GM12873 (cell line): ENCODE measurements around the gene SCARB2.

Experiments
- TF ChIP-seq, protein P1 (sequence below): IDR thresholded peaks from 2 replicates; pipeline ENCODE4 v1.5.1; 2012; ENCODE audit warnings: low read depth, mild to moderate bottlenecking, moderate library complexity, low read length, control low read depth; ENCODE audit not compliant: insufficient read depth; ENCODE audit errors: missing control alignments

The SCARB2 gene

DNA sequence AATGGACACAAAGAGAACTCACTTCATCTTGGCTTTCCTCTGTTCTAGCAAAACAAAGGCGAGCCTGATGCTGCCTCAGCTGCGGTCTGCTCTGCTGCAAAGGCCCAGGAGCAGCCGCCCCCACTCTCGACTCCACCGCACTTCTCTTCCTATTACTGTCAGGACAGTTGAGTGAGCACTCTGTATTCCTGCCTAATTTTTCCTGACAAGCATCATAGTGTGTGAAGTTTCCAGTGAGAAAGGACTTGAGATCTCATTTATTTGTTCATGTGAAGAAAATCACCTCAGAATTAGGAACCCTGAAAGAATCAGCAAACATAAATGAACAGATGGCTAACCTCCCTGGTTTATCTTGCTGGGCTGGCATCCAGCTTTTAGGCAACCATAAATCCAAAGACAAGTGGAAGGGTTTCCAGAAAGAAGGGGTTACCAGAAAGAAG lies 15.6 kb downstream of the SCARB2 start:
- TF ChIP-seq, protein P1, sequence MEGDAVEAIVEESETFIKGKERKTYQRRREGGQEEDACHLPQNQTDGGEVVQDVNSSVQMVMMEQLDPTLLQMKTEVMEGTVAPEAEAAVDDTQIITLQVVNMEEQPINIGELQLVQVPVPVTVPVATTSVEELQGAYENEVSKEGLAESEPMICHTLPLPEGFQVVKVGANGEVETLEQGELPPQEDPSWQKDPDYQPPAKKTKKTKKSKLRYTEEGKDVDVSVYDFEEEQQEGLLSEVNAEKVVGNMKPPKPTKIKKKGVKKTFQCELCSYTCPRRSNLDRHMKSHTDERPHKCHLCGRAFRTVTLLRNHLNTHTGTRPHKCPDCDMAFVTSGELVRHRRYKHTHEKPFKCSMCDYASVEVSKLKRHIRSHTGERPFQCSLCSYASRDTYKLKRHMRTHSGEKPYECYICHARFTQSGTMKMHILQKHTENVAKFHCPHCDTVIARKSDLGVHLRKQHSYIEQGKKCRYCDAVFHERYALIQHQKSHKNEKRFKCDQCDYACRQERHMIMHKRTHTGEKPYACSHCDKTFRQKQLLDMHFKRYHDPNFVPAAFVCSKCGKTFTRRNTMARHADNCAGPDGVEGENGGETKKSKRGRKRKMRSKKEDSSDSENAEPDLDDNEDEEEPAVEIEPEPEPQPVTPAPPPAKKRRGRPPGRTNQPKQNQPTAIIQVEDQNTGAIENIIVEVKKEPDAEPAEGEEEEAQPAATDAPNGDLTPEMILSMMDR: no peak

GRCh38 chr4:76197031-76197743 lies 16.4 kb downstream of the SCARB2 start:
- TF ChIP-seq, protein P1: no peak

DNA sequence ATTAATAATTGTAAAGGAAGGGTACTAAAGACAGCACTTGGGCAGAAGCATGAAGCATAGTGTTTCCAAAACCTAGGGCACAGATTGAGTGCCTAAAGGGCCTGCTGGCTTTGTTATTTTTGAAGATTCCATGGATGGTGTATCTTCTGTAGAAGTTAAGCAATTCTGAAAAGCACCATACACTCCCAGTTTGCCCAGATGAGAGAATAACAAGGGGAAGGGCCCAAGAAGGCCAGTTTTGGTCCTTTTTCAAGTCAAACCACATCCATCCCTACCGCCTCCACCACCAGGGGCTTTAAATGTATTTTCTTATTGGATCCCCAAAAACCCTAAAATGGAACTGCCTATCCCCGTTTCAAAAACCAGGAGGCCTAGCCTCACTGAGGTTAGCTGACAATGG lies 17.2 kb downstream of the SCARB2 start:
- TF ChIP-seq, protein P1: no peak

DNA sequence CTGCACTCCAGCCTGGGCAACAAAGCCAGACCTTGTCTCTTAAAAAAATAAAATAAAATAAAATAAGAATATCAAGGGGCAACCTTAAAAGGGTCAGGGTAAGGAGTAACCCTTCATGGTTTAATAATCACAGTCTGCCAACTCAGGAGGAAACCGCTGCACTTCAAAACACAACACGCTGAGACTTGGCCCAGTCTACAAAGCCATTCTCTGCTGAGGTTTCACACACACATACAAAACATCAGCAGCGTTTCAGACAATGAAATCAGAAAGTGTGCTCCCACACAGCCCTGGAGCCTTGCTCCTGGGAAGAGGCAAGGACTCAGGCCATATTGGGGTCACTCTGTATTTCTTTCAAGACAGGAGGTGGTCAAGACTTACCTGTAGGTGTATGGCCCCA lies 18.3 kb downstream of the SCARB2 start:
- TF ChIP-seq, protein P1: no peak

DNA sequence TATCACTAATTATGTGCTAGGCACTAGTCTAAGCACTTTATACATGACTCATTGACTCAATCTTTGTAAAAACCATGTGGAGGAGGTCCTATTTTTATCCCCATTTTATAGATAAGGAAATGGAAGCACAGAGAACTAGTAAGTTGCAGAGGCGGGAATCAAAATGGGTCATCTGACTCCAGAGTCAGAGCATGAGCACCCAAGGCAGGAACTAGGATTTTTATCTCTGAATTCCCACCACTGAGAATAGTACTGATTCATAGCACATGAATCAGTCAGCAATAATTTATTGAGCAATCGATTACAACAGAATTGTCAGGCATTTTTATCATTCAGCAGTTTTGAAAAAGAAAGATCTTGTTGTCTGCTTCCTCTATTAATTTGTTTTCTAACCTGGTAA lies 19.3 kb downstream of the SCARB2 start:
- TF ChIP-seq, protein P1: no peak

GRCh38 chr4:76192236-76192635 lies 21.4 kb downstream of the SCARB2 start:
- TF ChIP-seq, protein P1: no peak

- TF ChIP-seq, protein P1: no peak
These were observed 25.1 kb downstream of the SCARB2 start for GRCh38 chr4:76188557-76188956.
